Smooth muscle cell (in vitro differentiated cells): ENCODE measurements around the gene TLN1. TPM values are rescaled to one million over a fixed set of nuclear protein-coding genes. Genes with fewer than 3 reads are reported as not detected.
A peak's percentile ranks its signal among the peaks of the same experiment; 100 is the strongest.

Experiments
- DNase-seq: peaks from one replicate; lab custom pipeline; 2025; ENCODE audit not compliant: unreplicated experiment; lab: John Stamatoyannopoulos, UW
- H2AFZ ChIP-seq: fragments of 200-600 bp; sonication (generic); 2 replicates; pipeline ENCODE4 v1.6.0; 2016; ENCODE audit warnings: antibody characterized with exemption, low read depth, mild to moderate bottlenecking
- H3F3A ChIP-seq: fragments of 200-600 bp; sonication (generic); 2 replicates; pipeline ENCODE4 v1.6.0; 2017; ENCODE audit warnings: antibody characterized with exemption, low read depth
- H3K27ac ChIP-seq: fragments of 200-600 bp; sonication (generic); 2 replicates; pipeline ENCODE4 v1.5.1; 2016; ENCODE audit warnings: low read depth, mild to moderate bottlenecking
- H3K27me3 ChIP-seq: fragments of 200-600 bp; sonication (generic); 2 replicates; pipeline ENCODE4 v1.6.1; 2016; ENCODE audit warnings: low read depth, mild to moderate bottlenecking
- H3K36me3 ChIP-seq: fragments of 200-600 bp; sonication (generic); 2 replicates; pipeline ENCODE4 v1.5.1; 2016; ENCODE audit warnings: low read depth
- H3K4me1 ChIP-seq: fragments of 200-600 bp; sonication (generic); 2 replicates; pipeline ENCODE4 v1.5.1; 2016; ENCODE audit warnings: low read depth
- H3K4me2 ChIP-seq: fragments of 200-600 bp; sonication (generic); 2 replicates; pipeline ENCODE4 v1.6.0; 2016; ENCODE audit warnings: mild to moderate bottlenecking
- H3K4me3 ChIP-seq: fragments of 200-600 bp; sonication (generic); 2 replicates; pipeline ENCODE4 v1.5.1; 2016; ENCODE audit warnings: mild to moderate bottlenecking
- H3K79me2 ChIP-seq: fragments of 200-600 bp; sonication (generic); 2 replicates; pipeline ENCODE4 v1.6.0; 2016; ENCODE audit warnings: low read depth, mild to moderate bottlenecking
- H3K9ac ChIP-seq: fragments of 200-600 bp; sonication (generic); 2 replicates; pipeline ENCODE4 v1.6.0; 2016; ENCODE audit warnings: low read depth
- H3K9me3 ChIP-seq: fragments of 200-600 bp; sonication (generic); replicated peaks from 2 replicates; pipeline ENCODE4 v1.5.1; 2016; ENCODE audit warnings: low read depth
- H4K20me1 ChIP-seq: fragments of 200-600 bp; sonication (generic); 2 replicates; pipeline ENCODE4 v1.6.0; 2016; ENCODE audit warnings: low read depth
- CTCF ChIP-seq: fragments of 200-600 bp; sonication (generic); IDR thresholded peaks from 2 replicates; pipeline ENCODE4 v1.5.1; 2017; ENCODE audit warnings: borderline replicate concordance, mild to moderate bottlenecking, antibody characterized with exemption; ENCODE audit not compliant: insufficient read depth, poor library complexity, severe bottlenecking
- WGBS: methylation state at CpG from one replicate; pipeline ENCODE4 v1.1.7; 2016; ENCODE audit warnings: low lambda C conversion rate; 5-methylcytosine and 5-hydroxymethylcytosine counted together
- polyA plus RNA-seq: library from polyadenylated mRNA; unstranded; fragments of >200 nt; fragmentation: Nextera tagmentation; extraction: Ambion mirVana; gene quantifications from 2 replicates; pipeline ENCODE4 v1.2.1, GENCODE V29; 2016
- total RNA-seq: library from RNA; depleted of rRNA; stranded (reverse); fragments of >200 nt; gene quantifications from 2 replicates; pipeline ENCODE4 v1.2.3, GENCODE V29; 2014

TLN1 gene
- total RNA-seq (130 and 150 TPM in 2 replicates), polyA plus RNA-seq (112 and 145 TPM in 2 replicates)

- TF ChIP-seq CTCF = no peak
- Histone ChIP-seq H3K9me3 (no peaks in the 10 kb centered on the region), H2AFZ (no peak within 1 kb of the TSS), H3F3A (peaks cover 27% of the 10 kb centered on the region), H3K4me2 (peak within 1 kb of the TSS; percentile 92), H3K4me1 (peaks cover 44% of the 10 kb centered on the region), H3K27me3 (no peaks in the 10 kb centered on the region), H3K27ac (peak within 1 kb of the TSS; percentile 94), H4K20me1 (peaks cover 48% of the 10 kb centered on the region), H3K79me2 (peaks cover 68% of the 10 kb centered on the region), H3K36me3 (no peaks in the 10 kb centered on the region), H3K9ac (peak within 1 kb of the TSS; percentile 92), H3K4me3 (peak within 1 kb of the TSS; percentile 83)
- WGBS = under 1% methylated on average over 47 of the region's 49 CpGs
- DNase-seq = peak; percentile 95
These were observed at the start of gene TLN1, which contains the start of gene CREB3 for GRCh38 chr9:35732185-35732799. TSS of gene TLN1 (minus strand) at chr9:35732195. CDS start at chr9:35725694, 6,501 bp downstream. TSS of gene CREB3 (plus strand) at chr9:35732666. CDS start at chr9:35732773, 107 bp downstream.

- H3K4me2 ChIP-seq = no peak overlapping the region
- H3K4me3 ChIP-seq = no peak overlapping the region
- H3K79me2 ChIP-seq = no peaks in the 10 kb centered on the region
- no peak for TF ChIP-seq CTCF
- H3K27me3 ChIP-seq = peaks cover 21% of the 10 kb centered on the region
- 80% methylated on average over 1 of the region's 2 CpGs for WGBS
- DNase-seq = no peak
- no peaks in the 10 kb centered on the region for H3K9me3 ChIP-seq
- H3K36me3 ChIP-seq = no peaks in the 10 kb centered on the region
- no peak overlapping the region for H3K27ac ChIP-seq
- no peaks in the 10 kb centered on the region for H3F3A ChIP-seq
- H3K4me1 ChIP-seq = peaks cover under 1% of the 10 kb centered on the region
- no peaks in the 10 kb centered on the region for H4K20me1 ChIP-seq
- H3K9ac ChIP-seq = no peak overlapping the region
- H2AFZ ChIP-seq = no peak overlapping the region
These were observed 49.1 kb upstream of the TLN1 start for GRCh38 chr9:35781066-35781465.

- TF ChIP-seq CTCF = no peak
- Histone ChIP-seq H3K27ac (no peak overlapping the region), H2AFZ (no peak overlapping the region), H3K4me3 (no peak overlapping the region), H3F3A (no peaks in the 10 kb centered on the region), H3K9ac (no peak overlapping the region), H4K20me1 (no peaks in the 10 kb centered on the region), H3K79me2 (no peaks in the 10 kb centered on the region), H3K4me1 (peaks cover 12% of the 10 kb centered on the region), H3K9me3 (no peaks in the 10 kb centered on the region), H3K27me3 (peaks cover 21% of the 10 kb centered on the region), H3K36me3 (no peaks in the 10 kb centered on the region), H3K4me2 (no peak overlapping the region)
- no peak for DNase-seq
- 92% methylated on average over 3 of the region's 3 CpGs for WGBS
These were observed 46.5 kb upstream of the TLN1 start for GRCh38 chr9:35778496-35778895.

GRCh38 chr9:35776018-35776417, 44.0 kb upstream of the TLN1 start:
- no peak for TF ChIP-seq CTCF
- peaks cover 12% of the 10 kb centered on the region for H3K4me1 ChIP-seq
- H3K4me3 ChIP-seq = no peak overlapping the region
- H2AFZ ChIP-seq = no peak overlapping the region
- no peaks in the 10 kb centered on the region for H3K36me3 ChIP-seq
- no peaks in the 10 kb centered on the region for H4K20me1 ChIP-seq
- no peaks in the 10 kb centered on the region for H3F3A ChIP-seq
- DNase-seq = no peak
- H3K79me2 ChIP-seq = no peaks in the 10 kb centered on the region
- H3K27me3 ChIP-seq = peaks cover 21% of the 10 kb centered on the region
- H3K9me3 ChIP-seq = no peaks in the 10 kb centered on the region
- WGBS = 94% methylated on average over 4 of the region's 4 CpGs
- no peak overlapping the region for H3K4me2 ChIP-seq
- H3K27ac ChIP-seq = no peak overlapping the region
- H3K9ac ChIP-seq = no peak overlapping the region
